Head of caudate nucleus (tissue), 42 donors: ENCODE data around the gene RNU5D-1.
"Not testable (repeated sequence)": the region's sequence is repeated elsewhere in the genome, so short reads cannot be mapped to it uniquely, and the experiment has no call there.

ENCODE experiments used
- DNase-seq, 42 donors: peaks; one replicate each; pipeline versions ENCODE4 v3.0.0 to v3.0.0-alpha.2; 2020 to 2021; ENCODE audit warnings: mixed read lengths in 7 of 42
- intact Hi-C: fragments of 100-400 bp; cut with DNase I; formaldehyde crosslinking; loops from one replicate; pipeline ENCODE4 v1.15.0; 2022

The RNU5D-1 gene

DNA sequence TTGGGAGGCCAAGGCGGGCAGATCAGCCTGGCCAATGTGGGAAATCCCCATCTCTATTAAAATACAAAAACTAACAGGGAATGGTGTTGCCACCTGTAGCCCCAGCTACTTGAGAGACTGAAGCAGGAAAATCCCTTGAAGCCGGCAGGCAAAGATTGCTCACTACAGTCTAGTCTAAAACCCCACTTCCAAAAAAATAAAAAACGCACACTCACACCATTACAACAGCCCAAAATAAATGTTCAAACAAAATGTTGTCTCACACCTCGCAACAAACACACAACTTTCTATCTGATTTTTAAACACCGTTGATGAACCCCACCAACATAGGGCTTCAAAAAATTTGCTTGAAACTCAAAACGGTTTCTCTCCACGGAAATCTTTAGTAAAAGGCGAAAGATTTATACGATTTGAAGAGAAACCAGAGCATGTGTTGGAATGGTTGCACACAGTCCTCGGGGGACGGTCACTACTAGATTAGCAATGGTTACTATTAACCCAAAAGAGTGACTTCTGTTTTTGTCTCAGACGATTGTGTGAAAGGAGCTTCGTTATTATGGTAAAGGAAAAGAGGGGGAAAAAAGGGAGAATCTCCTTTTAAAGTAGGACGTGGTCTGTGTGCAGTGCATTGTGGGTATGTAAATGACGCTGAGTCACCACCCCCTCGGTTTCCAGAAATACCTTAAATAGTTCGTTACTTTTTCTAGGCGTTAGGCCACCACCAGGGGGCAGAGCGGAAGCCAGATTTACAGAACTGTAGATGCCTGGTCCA, at the start of gene RNU5D-1:
TSS of gene RNU5D-1 (minus strand) at position 430 of the 772 bp plus-strand sequence.
- intact Hi-C loops, result loop anchor here (10.0 kb wide), 1 partner anchor 574 kb away; no protein-coding TSS in a partner anchor

GRCh38 chr1:44780583-44781121, 49.7 kb upstream of the RNU5D-1 start:
- intact Hi-C loops, result no loop called here

More for the DNA sequence above, at the start of gene RNU5D-1:
- peak; percentile 86 to 99 (median 96) for DNase-seq

GRCh38 chr1:44778705-44779576, 48.0 kb upstream of the RNU5D-1 start:
- intact Hi-C loops, result loop anchor here (5.0 kb wide), 1 partner anchor 37 kb away; no protein-coding TSS in a partner anchor
- DNase-seq, result no peak

More at GRCh38 chr1:44780583-44781121, 49.7 kb upstream of the RNU5D-1 start:
- no peak for DNase-seq

GRCh38 chr1:44777969-44778635, 47.1 kb upstream of the RNU5D-1 start:
- DNase-seq, result no peak
- intact Hi-C loops, result loop anchor here (5.0 kb wide), 1 partner anchor 36 kb away; no protein-coding TSS in a partner anchor

DNA sequence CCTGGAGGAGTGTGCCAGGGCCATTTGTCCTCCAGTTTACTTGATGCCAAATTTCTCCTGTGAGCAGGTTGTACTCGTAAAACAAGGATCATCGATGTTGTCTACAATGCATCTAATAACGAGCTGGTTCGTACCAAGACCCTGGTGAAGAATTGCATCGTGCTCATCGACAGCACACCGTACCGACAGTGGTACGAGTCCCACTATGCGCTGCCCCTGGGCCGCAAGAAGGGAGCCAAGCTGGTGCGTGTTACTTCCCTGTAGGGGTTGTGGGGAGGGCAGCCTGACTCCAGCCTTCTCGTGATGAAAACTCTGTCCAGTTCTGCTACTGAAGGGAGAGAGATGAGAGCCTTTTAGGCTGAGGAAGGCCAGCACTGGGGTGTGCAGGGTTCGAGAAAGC, 46.6 kb upstream of the RNU5D-1 start:
- DNase-seq, result no peak
- intact Hi-C loops, result loop anchor here (5.0 kb wide), 1 partner anchor 35 kb away; no protein-coding TSS in a partner anchor

GRCh38 chr1:44776730-44777068, 45.7 kb upstream of the RNU5D-1 start:
- DNase-seq, result no peak
- intact Hi-C loops, result loop anchor here (5.0 kb wide), 1 partner anchor 34 kb away; no protein-coding TSS in a partner anchor

GRCh38 chr1:44775930-44776729, 45.2 kb upstream of the RNU5D-1 start:
- intact Hi-C loops, result loop anchor here (5.0 kb wide), 1 partner anchor 34 kb away; no protein-coding TSS in a partner anchor
- peak in 10 of 42 donors; percentile 15 to 45 (median 30) for DNase-seq

DNA sequence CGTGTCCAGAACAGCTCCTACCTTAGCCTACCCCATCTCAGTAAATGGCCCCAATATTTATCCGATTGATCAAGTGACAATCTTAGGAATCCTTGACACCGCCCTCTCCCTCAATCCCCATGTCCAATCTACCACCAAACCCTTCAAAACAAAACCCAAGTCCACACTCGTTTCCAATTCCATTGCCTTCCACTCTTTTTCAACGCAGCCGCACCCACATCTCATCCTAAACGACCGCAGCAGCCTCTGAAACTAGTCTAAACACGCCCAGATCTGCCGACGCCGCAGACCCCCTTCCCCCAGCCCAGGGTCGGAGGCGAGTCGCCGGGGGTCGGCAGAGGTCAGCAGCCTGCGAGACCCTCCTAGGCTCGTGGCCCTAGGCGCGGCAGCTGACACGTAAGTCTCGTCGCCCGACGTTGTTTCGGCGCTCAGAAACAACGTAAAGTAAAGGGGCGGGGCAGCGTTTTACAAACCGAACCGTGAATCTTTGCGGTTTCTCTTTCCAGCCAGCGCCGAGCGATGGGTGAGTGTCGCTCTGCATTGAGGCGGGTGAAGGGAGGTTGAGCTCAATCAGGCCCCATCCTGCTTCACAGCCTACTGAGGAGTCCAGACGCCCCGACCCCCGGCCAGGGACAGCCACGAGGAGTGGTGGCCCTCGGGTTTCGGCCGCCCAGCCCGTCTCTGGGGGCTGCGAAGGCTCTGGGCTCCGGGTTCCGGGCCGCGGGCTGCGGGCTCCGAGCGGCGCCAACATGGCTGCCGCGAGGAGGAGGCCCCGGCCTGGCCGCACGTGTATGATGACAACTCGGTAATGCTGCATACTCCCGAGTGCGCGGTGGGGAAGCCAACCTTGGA, 44.3 kb upstream of the RNU5D-1 start, which contains the start of gene RPS8:
TSS of gene RPS8 (plus strand) at position 463 of the 852 bp plus-strand sequence. CDS start at position 520, 57 bp downstream.
- DNase-seq, result peak; percentile 85 to 96 (median 92)
- intact Hi-C loops, result loop anchor here (5.0 kb wide), 1 partner anchor 33 kb away; no protein-coding TSS in a partner anchor

- DNase-seq, intact Hi-C loops: not testable (repeated sequence)
Measured at GRCh38 chr1:44766421-44766820, 35.5 kb upstream of the RNU5D-1 start.

GRCh38 chr1:44760876-44761275, 29.9 kb upstream of the RNU5D-1 start:
- intact Hi-C loops, result no loop called here
- DNase-seq, result no peak

DNA sequence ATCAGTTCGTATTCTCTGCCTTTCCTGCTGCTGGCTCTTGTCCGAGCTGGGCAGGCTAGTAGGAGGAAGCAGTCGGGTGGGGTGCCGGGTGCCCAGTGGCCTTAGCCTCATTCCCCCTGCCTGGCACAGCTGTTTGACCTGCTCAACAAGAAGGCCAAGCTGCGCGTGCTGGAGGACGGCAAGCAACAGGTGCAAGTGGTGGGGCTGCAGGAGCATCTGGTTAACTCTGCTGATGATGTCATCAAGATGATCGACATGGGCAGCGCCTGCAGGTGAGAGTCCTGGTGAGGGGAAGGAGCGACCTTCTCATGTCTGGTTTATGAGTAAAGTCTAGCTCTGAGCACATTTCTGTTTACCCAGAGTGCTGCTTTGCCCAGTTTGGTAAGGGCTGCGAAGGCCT, 28.1 kb upstream of the RNU5D-1 start:
- intact Hi-C loops, result no loop called here
- DNase-seq, result no peak

- intact Hi-C loops, result no loop called here
- no peak for DNase-seq
Measured at GRCh38 chr1:44757420-44757819, 26.4 kb upstream of the RNU5D-1 start.

DNA sequence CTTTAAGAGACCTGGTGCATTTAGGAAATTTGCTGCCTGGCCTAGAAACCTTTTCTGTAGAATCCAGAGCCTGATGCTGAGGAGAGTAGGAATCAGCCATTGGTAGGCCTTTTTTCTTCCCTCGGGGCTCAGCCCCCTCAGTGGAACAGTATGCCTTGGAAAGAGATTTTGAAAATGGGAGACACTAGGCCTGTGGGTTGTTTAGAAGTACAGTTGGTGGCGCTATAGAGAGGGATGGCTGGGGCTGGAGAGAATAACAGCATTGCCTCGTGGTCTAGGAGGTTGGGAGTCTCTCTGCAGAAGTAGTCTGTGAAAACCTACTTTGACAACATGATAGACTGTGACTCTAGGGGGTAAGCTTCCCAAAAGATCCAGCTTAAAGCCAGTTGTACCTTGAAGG, 16.9 kb upstream of the RNU5D-1 start:
- intact Hi-C loops, result no loop called here
- no peak for DNase-seq

DNA sequence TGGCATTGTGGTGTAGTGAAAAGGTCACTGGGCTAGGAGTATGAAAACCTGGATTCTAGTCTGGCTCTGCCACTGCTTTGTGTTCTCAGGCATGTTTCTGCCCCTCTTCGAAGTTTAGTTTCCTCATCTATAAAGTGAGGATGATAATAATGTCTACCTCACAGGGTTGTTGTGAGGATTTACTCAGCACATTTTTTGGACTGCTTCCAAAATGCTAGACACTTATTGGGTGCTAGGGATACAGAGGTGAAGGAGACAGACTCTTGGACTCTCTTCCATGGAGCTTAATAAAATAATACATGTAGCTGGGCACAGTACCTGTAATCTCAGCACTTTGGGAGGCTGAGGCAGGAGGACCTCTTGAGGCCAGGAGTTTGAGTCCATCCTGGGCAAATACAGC, 12.2 kb upstream of the RNU5D-1 start:
- intact Hi-C loops, result loop anchor here (5.0 kb wide), 1 partner anchor 34 kb away; the partner anchor contains the start of gene RPS8
- DNase-seq, result no peak

GRCh38 chr1:44740179-44740617, 9.2 kb upstream of the RNU5D-1 start:
- intact Hi-C loops, result loop anchor here (5.0 kb wide), 1 partner anchor 37 kb away; the partner anchor contains the start of gene RPS8
- DNase-seq, result no peak

DNA sequence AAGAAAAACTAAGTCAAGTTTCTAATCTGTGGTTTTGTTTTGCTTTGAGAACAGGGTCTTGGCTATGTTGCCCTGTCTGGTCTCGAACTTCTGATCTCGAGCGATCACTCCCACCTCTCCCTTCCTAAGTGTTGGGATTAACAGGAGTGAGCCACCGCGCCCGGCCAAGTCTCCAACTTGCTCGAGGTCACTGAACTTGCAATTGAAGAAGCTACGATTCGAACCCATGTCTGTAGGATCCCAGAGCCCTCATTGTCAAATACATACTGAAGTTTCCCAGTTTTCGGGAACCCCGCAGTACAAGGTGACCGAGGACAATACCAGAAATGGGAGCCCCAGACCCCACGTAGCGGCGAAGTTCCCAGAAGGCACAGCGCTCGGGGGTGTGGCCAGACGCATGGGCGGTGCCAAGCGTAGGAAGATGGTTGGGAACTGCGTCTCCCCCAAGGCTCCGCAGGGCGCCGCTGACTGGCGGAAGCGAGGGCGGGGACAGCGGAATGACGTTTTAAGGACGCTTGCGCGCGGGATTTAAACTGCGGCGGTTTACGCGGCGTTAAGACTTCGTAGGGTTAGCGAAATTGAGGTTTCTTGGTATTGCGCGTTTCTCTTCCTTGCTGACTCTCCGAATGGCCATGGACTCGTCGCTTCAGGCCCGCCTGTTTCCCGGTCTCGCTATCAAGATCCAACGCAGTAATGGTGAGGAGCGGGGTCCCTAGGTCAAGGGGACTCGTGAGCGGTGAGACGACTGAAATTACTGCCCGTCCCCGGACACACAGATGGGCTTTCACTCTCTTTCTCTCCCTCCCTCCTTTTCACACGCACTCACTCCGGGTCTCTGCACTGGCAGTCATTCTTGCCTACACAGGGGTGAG, 8.6 kb upstream of the RNU5D-1 start, which contains the start of gene KIF2C:
TSS of gene KIF2C (plus strand) at position 531 of the 872 bp plus-strand sequence. CDS start at position 627, 96 bp downstream.
- intact Hi-C loops, result loop anchor here (5.0 to 10.0 kb wide), 2 partner anchors 38 to 565 kb away; partner anchors contain the start of gene RPS8
- peak; percentile 93 to 99 (median 97) for DNase-seq
